SIG-M5 treated with dmso at 0.1 percent for 504 hours (cell line): ENCODE measurements around the gene ID2.
A peak's percentile ranks its signal among the peaks of the same experiment; 100 is the strongest.

Experiments used
- DNase-seq: peaks from one replicate; lab custom pipeline; 2025; ENCODE audit not compliant: unreplicated experiment; lab: John Stamatoyannopoulos, UW

The ID2 gene

DNA sequence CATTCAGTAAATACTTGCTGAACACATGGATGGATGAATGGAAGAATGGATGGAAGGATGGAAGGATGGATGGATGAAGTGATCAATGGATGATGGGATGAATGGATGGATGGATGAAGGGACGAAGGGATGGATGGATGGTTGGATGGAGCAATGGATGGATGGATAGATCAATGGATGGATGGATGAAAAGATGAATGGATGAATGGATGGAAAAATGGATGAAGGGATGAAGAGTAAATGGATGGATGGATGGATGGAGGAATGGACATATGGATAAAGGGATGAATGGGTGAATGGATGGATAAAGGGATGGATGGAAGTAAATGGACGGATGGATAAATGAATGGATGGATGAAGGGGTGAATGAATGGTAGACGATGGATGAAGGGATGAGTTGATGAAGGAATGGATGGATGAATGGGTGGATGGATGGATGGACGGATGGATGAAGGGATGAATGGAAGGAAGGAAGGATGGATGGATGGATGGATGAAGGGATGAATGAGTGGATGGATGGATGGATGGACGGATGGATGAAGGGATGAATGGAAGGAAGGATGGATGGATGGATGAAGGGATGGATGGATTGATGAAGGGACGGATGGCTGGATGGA is 13.9 kb upstream of the ID2 start:
- DNase-seq: no peak

DNA sequence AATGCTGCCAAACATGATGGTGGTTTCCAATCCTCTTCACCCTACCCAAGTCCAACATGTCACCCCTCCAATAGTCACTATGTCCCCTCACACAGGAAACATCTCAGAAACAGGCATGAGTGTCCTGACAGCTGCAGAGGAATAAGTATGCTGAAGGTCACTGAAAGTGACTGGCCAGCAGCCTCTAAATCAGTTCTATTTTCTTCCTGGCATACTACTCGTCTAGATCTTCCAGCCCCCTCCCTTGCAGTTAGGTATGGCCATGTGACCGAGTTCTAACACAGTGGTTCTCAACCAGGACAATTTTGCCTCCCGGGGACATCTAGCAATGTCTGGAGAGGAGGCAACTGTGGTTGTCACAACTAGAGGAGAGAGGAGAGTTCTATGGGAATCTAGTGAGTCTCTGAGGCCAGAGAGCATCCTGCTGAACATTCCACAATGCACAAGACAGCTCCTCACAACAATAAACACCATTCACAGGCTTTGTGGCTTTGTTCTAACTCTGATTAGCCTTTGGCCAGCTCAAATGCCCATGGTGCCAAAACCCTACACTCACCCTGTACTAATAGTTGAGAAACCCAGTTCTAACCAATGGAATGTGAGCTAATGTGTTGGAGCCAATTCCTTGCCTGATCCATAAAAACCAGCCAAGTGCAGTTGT is 12.6 kb upstream of the ID2 start:
- DNase-seq: no peak

DNA sequence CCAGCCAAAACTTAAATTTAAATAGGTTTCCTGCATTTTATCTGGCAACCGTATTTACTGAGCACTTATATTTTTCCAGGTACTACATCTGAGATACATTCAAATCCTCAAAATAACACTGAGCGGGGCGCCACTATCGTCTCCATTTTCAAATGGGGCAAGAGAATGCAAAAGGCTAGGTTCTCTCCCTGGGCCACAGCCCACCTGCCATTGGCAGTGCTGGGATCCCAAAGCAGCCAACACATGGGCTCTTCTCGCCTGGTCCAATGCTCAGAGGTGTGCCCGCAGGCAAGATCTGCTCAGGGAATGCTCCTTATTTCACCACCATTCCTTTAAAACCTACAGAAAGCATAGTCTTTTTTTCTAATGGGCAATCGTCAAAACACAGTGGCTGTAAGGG is 11.3 kb upstream of the ID2 start:
- no peak for DNase-seq

DNA sequence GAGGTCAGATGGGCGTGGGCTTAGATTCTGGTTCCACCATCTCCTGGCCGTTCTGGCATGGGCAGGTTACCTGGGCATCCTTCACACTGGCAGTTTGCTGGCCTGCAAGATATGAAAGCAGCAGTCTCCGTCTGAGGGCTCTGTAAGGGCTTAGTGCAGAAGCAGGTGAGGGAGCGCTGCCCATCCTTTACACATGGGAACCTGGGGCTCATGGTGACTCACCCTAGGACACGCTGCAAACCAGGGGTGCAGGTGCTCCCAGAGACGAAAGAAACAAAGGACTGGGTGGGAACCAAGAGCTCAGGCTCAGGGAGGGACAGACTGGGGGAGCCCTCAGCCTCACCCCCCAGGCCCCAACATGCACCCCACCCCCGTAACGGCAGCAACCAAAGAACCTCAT is 10.7 kb upstream of the ID2 start:
- DNase-seq: no peak

DNA sequence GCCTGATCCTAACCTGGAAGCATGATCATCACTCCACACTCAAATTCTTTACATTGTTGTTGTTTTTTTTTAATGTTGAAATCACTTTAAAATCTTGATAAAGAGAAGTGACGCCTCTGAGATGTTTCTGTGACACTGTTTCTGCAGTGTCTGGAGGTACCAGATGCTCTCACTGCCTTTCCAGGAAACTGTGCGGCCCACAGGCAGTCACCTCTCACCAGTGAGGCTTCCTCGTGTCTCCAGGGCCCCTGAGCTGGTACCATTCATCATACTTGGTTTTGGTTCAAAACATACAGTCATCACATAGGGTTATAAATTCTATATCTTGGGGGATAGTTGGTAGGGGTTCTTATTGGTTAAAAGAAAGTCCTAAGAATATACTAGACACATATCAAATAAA is 10.1 kb upstream of the ID2 start:
- DNase-seq: no peak

DNA sequence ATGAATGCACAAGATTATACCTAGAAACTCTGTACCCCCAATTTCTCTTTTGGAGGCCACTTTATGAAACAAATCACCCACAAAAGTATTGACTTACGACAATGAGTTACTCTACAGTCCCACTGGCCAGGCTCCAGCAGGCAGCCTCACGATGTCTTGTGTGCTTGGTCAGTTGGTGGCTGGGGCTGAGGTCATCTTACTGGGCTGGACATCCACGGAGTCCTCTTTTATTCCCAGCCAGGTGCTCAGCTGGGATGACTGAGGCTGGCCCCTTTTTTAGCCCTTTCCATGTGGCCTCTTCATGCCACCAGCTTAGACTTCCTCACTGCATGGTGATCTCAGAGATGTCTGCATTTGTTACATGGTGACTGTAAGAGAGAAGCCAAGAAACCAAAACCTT is 8.9 kb upstream of the ID2 start:
- DNase-seq: no peak

DNA sequence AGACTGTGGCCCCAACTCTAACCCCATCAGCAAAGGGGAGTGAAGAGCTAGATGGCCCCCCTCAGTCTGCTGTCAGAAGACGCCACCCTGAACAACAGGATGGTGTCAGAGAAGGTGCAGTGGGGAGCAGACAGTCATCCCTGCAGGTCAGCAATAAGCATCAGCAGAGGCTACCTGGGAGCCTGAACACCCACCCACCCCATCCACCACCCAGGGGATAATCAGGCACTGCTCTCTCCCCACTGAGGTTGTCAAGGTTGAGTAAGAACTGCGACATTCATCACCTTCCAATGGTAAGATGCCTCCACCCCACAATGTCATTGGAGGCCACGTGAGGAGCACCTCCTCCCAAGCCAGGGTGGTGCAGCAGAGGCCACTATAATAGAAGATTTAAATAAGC is 8.5 kb upstream of the ID2 start:
- no peak for DNase-seq

DNA sequence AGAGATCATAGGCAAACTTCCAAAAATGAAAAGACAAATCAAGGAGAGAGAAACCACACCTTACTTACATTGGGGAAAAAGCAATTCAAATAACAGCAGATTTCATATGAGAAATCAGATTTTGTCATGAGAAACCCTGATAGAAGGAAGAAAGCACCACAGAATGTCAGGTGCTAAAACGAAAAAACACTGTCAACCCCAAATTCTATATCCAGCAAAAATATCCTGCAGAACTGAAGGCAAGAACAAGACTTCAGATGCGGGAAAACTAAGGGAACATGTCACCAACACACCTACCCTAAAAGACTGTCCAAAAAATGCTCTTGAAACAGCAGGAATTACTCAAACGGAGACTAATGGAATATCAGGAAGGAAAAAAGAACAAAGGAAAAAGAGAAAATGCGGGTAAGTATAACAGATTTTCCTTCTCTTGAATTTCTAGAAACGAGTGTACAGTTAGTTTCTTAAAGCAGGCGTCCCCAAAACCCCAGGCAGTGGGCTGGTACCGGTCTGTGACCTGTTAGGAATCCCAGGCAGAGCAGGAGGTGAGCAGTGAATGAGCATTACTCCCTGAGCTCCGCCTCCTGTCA is 7.3 kb upstream of the ID2 start:
- no peak for DNase-seq

DNA sequence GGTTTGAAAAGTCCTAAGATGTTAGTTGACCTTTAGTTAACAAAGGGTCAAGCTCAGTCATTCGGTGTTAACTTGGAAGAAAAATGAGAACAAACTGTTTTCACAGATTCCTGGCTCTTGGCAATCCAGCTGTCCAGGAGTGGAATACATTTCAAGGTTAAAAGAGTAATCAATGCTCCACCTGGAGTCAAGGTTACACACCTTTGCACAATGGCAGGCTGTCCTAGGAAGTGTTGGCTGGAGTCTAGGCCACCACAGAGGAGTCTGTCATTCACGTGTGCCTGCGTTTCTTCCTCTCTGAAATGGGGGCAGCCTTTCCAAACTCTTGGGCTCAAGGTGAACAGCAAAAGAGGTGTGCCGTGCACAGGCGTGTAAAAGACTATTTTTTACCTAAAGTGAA is 6.3 kb upstream of the ID2 start:
- DNase-seq: no peak

DNA sequence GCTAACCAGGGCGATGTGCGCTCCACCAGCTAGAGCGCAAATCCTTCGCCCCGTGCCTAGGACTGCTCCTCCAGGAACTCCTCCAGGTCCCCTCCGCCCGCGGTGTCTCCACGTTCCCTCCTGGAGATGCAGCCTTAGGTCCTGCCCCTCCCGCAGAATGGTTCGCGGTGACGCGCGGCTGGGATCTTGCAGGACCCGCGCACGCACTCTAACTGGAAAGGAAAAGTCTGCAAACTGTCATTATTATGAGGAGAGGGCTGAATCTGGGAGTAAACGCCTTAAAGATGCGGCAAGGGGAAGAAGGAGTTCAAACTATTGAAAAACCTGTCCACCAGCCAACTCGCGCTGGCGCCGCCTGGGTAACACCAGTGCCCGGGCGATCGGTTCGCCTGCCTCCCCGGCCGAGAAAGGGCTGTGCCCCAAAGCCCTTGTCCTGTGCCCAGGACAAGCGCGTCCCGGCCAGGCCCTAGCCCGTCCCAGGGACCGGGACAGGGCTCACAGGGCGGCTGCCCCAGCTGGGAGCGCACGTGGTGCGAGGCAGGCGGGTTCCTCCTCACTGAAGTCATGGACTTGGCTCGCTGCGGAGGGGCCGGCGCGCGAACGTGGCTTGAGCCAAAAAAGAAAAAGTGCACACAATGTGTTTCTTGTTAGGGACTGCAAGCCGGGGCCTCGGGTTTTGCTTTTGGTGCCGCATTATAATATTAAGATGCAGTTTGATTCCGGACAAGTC is 5.5 kb upstream of the ID2 start:
- DNase-seq: no peak

DNA sequence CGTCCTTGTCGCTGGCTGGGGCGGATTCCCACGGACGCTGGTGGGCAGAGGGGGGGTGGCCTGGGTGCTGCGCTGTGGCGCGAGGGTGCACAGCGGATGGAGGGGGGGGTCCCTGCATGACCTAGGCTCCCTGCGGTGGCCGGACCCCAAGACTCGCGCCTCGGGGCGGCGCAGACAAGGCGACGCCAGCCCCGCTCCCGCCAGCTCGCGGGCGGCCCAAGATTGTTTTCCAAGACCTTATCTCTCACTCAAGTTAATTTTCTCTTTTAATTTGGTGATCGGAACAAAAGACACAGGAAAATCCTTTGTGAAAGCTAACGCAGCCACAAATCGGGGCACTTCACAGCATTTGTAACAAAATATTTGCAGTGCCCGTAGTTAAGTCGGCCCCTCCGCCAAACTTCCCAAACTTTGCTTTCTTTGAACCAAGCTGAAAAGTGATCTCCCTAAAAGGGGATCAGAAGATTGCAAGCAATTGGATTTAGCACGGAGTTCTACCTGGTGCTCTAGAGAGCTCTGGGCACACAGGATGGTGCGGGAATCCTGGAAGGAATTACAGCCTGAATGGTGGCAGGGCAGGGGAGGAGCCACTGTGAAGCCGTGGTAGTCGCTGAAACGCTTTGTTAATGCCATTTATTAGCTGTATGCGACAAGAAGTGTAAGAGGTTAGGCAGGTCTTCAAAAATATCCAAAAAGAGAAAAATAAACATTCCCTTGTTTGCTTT is 4.8 kb upstream of the ID2 start:
- DNase-seq: no peak

DNA sequence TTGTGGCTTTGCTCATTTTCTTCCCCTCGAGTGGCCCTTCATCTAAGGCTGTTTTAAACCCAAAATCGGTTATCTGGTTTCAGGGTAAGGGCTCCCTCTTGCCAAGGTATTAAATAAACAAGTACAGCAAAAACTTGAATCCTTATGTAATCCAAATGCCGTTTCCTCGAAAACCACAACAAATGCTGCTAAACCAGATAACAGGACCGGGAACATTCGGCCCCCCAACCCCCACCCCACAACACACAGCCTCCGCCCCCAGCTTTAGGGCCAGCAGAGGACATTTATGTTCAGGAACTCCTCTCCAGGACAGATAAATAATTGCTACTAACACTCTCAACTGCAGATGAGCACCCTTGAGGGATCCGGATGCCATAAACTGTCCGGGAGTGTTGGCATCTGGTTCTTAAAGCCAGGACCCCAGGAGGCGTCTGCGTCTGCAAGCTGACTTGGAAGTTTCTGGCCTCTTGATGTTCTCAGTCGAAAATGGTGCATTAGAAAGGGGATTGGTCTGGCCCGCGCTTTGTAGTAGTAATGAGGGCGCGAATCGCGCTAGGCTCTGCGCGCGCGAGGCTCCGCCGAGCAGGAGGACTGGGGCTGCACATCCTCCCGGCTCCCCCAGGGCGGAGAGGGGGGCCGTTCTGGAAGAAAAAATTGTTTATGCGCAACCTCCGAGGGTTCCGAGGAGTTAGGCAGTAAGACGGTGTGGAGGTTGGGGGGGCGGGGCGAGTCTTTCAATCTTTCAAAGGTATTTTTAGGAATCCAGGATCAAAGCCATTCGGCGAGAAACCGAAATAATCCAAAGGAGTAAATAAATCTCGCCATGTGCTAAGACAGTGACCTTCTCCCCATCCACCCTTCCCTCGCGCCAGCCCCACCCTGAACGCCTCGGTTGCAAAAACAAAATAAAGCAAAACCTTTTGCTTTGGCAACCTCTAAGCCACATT is 3.9 kb upstream of the ID2 start:
- no peak for DNase-seq

DNA sequence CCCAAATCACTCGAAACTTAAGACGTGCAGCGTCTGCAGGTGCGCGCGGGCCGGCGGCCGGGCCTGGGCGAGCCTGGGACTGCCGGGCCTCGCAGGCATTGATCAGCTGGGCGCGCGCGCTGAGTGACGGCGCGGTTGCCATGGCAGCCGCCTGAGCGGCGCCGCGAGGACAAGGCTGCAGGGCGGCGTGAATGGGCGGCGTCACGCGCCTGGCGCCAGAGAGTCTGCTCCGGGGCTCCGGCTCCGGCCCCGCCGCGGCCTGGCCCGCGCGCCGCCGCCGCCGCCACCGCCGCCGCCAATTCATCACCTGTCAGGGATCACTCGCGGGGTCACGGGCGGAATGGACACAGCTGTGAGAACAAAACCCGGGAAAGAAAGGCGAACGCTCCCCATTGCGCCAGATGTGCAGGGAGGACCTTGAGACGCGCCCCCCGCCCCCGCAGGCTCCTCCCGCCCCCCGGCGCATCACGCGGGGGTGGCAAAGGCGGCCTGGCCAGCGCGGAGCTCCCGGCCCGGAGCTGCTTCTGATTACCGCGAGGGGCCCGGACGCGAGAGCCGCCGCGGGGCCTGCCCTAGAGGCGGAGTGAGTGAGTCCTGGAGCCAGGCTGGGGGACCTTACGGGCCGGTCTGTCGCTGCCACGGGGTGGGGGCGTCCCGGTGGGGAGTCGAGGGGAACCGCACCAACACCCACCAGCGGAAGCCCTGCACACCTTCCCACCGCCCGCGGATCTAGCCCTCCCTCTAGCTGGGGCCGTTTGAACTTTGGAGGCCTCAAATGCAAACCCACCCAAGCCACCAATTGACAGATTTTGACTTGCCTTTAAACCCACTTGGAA is 2.9 kb upstream of the ID2 start:
- DNase-seq: peak; percentile 83

DNA sequence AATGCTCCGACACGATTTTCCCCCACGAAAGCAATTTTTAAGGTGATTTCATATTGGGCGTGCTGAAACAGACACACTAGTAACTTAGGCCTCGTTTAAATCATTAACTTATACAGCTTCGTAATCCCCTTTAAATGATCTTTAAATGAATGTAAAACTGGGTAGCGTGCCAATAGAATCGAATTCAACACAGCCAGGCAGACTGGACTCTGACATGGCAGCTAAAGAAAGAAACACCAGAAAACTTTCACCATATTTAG is 2.4 kb upstream of the ID2 start:
- no peak for DNase-seq

DNA sequence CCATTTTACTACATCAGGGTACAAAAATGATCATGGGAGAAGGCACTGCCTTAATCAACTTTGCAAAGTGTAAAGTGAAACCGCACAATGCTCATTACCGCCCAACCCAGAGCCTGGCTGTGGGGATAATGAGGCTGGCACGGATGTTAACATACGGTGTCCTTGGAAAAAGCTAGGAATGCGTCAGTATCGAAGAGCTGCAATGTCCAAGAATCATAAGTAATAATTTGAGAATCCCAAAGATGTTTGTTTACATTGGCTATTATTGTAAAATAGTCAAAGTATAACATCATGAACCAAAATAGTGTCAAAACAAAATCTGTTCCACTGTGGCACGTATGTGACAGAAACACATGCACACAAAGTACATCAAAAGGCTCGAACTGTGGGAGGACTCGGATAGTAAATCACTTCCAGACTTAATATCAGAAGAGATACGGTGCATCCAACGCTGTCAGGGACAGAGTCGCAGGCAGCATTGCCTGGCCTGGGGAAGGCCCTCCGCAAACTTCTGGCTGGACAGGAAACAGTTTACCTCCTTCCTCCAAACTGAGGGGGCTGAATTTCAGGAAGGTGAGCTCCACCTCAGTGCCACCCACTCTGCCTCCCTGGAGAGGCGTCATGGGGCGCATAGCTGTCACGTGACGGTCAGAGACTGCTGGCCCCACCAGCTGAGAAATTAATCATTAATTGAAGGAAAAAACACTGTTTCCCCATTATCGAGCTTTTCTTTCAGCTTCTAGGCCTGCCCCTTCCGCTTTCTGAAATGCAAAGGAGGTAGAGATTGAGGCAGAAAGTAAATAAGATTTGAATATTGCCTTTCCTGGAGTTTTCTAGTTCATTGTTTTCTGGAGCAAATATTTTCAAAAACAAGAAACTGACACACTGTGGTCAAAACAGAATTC is 1.8 kb upstream of the ID2 start:
- no peak for DNase-seq

DNA sequence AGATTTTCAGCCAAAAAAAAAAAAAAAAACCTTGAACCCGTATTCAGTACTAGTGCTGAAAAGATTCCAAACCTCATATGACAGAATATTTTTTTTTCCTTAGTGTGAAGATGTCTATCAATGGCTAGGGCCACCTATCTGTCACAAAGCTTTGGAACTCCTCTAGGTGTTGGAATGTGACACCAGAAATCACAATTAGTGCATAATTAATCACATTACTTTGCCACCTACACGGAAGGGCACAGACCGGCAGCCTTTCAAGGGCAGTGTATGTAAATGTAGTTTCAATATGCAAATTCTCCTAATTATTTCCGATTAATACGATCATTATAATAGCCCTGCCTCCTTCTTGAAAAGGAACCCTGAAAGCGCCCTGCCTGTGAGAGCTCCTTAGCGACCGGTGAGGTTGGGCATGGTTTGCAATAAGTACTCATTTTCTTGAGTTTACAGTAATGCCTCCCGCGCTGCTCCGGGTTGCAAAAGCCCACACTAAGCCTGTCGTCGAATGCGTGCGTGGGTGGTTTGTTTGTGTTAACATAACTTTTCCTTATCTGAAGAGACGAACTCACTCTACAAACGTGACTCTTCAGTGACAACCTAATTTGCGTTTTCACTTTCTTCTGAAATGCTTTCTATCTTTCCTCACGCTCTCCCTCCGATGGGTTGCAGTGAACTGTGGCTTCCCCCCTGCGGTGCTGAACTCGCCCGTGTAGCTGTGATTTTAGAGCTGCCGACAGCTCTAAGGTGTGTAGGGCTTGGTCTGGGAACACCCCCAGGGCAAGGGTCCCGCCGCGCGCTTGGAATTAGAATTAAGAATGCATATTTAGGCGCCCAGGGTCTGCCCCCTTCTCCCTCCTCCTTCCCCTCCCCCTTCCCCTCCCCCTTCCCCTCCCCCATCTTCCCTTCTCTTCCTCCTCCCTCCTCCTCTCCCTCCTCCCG is 765 bp upstream of the ID2 start:
- peak; percentile 65 for DNase-seq

DNA sequence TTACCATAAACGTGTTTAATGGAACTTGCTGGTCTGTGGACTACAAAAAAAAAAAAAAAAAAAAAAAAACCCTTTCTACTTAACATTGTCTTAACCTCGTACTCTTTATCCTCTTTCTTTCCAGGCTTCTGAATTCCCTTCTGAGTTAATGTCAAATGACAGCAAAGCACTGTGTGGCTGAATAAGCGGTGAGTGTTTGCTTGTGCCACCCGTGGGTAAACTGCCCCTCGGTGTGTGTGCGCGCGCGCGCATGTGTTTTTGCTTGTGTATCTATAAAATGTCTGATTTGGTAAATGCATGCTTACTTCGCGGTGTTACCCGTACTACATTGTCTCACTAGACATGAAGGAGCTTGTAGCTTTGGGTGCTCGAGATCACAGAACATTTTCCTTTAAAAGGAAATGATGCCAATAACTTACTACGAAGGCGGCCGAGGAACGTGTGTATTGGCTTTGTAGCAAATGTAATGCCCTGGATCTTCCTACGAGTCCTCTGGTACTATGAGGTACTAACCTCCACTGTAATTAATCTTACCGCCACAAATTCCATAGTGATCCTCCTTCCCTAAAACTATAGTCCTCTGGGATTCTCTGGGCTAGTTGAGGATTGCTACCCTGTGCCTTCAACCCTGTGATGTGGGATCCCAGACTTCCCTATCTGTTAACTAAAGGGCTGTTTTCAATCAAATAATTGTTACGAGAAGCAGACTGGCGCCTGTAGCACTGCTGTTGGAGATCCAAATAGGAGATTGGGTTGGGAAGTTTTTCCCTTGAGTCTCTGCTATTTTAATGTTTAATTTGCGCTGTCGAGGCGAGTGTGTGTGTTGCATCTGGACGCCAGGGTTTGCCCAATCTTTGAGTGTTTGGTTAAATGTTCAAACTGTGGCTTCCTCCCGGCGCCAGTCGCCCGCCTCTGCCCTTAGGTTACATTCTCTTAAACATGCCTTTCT is 1.1 kb downstream of the ID2 start:
- peak; percentile 28 for DNase-seq
